Dermis microvascular lymphatic vessel endothelial cell (primary cell): Measurements from ENCODE around the gene SNX15. TPM values are rescaled to one million over a fixed set of nuclear protein-coding genes. Genes with fewer than 3 reads are reported as not detected.

Experiments
- DNase-seq, 2 donors: peaks; one replicate each; pipeline versions ENCODE4 v3.0.0 to v3.0.0-alpha.2; 2010; ENCODE audit warnings: low read depth in 2 of 2
- total RNA-seq: library from RNA; depleted of rRNA; stranded (reverse); fragments of >200 nt; gene quantifications from 2 replicates; pipeline ENCODE4 v1.2.1, GENCODE V29; 2014

SNX15 gene
- total RNA-seq, 1 donor from 2014 or later = 7.7 TPM

- DNase-seq = no peak
Observed at GRCh38 chr11:65056999-65057398, 29.8 kb downstream of the SNX15 start.

DNA sequence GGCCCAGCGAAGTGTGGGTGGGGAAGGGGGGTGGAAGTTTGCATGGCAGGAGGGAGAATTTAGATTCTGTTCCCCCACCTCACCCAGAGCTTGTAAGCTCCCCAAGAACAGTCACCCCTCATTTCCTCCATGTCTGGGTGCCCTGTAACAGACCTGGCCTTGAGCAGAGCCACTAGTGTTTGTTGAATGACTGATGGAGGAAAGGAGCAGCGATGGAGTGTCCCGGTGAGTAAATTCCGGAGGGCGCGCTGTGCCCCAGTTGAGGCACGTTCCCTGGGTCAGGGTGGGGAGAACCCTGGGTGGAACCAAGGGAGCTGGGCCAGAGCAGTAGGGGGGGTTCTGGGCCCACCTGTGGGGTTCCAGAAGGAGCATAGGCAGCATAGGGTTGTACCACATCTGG, 30.3 kb downstream of the SNX15 start:
- DNase-seq = no peak

DNA sequence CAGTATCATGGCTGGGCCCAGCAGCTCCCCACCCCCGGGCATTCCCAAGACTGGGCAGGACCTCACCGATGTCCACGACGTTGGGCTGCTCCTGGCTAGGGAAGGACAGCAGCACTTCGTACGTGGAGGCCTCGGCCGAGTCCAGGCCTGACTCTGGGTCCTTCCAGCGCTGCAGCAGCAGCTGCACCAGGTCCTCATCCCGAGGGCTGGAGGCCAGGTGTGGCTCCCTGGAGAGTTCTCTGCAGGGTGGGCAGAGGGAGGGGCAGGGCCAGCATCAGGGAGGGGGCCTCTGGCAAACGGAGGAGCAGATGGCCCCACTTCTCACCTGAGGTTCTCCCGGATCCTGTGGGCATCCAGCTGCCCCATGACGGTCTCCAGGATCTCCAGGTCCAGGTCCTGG, 30.8 kb downstream of the SNX15 start:
- no peak for DNase-seq

GRCh38 chr11:65058419-65059054, 31.3 kb downstream of the SNX15 start, which contains the start of gene NAALADL1:
NAALADL1 (minus strand) TSS chr11:65058553; CDS start chr11:65058521, 32 bp downstream.
- no peak for DNase-seq

- DNase-seq = no peak
Observed at GRCh38 chr11:65059523-65059922, 32.3 kb downstream of the SNX15 start.

GRCh38 chr11:65059959-65060824, 33.0 kb downstream of the SNX15 start:
- no peak for DNase-seq

- DNase-seq = peak; percentile 4 to 51
Observed at GRCh38 chr11:65060913-65061408, 33.7 kb downstream of the SNX15 start.

DNA sequence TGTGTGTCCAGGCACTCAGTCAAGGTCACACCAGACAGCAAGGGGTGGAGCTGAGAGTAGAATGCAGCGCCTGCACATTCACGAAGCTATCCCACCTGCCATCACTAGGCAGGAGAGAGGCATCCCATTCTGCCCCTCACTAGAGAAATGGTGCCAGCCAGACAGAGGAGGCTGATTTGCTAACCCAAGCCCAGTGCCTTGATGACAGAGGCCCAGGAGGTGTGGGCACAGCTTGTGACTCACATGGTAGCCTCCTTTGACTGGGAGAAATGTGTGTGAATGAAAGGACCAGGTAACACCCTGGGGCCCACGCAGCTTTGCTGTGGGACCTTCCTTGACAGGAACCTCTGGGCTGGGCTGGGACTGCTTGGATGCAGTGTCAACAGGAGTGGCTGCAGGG, 36.3 kb downstream of the SNX15 start:
- no peak for DNase-seq

GRCh38 chr11:65064847-65065240, 37.6 kb downstream of the SNX15 start:
- DNase-seq = no peak

DNA sequence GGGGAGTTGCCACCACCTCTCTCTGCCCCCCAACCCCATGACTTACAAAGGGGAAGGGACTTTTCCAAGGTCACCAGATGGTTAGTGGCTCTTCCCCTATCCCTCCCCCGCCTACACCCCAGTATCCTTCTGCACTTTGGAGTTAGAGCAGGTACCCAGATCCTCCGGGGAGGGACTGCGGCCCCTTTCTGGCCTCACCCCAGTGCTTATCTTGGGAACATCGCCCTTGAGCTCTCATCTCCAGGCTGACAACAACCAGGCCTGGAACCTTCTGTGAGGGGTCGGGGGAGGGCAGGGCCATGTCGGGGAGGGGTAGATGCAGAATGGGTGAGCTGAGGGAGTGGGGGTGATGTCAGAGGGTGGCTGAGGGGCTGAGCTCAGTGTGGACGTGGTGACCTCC, 38.6 kb downstream of the SNX15 start:
- no peak for DNase-seq

DNA sequence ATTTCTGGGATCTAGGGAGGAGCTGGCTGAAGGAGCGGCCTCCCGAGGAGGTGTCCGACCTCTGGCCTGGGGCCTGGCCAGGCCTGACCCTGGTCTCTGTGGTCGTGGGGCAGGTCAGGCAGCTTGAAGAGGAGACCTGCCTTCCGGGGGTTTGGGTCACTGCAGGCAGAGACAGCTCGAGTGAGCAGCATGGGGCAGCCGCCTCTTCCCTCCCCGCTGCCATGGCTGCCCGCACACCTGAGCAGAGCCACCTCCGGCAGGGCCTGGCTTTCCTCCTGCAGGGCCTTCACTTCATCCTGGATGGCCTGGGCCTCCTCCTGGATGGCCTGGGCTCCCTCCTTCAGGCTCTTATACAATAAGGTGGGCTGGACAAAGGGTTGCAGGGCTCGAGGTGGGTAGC, 39.1 kb downstream of the SNX15 start:
- no peak for DNase-seq

GRCh38 chr11:65066805-65067291, 39.6 kb downstream of the SNX15 start:
- DNase-seq = no peak

DNA sequence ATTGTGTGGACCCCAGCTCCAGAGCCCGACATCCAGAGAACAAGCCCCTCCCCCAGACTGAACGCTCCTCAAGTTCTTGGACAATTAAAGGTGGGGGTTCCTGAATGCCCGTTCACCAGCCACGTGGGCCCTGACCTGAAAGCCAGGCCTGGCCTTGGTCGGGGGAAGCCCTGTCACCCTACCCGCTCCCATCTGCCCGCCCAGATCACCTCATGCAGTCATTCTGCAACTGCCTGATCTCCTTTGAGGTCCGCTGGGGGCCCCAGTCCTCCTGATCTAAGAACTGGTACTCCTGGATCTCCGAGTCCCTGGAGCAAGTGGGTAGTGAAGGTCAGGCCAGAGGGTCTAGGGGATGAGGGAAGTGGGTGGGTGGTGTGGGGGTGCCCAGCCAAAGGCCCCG, 40.2 kb downstream of the SNX15 start:
- DNase-seq = no peak

DNA sequence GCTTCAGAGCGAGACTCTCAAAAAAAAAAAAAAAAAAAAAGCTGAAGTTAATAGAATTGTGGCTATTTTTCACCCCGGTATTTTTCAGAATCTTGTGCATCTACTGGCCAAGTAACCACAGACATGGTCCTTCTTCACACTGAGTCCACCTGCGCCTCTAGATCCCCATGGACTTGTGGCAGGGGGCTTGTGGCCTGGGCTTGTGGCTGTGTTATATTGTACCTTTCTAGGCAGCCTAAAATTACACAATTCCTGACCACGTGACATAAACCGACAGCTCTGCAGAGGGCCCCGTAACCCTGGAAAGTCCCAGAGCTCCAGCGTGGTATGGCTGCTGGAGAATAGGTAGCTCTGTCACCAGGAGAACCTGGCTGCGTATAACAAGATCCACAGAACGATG, 42.0 kb downstream of the SNX15 start:
- peak in 1 of 2 donors; percentile 3 for DNase-seq

- no peak for DNase-seq
Observed at GRCh38 chr11:65071907-65072630, 44.8 kb downstream of the SNX15 start.

DNA sequence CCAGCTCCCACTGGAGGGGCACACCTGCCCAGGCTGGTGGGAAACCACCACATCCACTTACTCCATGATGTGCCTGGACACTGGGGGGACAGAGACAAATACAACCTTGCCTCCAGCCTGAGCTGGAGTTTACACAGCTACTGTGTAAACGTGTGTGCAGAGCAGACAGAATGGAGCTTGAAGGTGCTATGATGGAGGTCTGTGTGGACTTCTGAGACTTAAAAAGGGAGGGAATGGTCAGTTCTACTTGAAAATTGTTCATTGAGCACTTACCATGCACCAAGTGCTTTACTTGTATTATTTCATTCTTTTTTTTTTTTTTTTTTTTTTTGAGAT, 45.4 kb downstream of the SNX15 start:
- DNase-seq = no peak

DNA sequence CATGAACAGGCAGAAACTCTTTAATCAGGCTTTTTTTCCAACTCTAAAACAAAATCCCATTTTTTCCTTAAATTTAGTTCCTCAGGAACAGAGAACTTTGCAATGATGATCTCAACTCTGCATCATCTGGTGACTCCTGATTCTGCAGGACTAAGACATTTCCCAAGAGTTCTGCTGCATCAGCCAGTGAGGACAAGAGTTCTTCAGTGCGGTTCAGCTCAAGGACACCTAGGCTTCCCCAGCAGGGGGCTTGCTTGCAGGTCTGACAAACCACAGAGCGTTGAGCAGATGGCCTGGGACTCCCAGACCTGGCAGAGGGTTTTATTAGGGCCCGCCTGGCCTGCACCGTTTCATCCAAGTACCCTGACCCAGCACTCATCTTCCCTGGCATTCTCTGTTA, 50.2 kb downstream of the SNX15 start:
- no peak for DNase-seq

DNA sequence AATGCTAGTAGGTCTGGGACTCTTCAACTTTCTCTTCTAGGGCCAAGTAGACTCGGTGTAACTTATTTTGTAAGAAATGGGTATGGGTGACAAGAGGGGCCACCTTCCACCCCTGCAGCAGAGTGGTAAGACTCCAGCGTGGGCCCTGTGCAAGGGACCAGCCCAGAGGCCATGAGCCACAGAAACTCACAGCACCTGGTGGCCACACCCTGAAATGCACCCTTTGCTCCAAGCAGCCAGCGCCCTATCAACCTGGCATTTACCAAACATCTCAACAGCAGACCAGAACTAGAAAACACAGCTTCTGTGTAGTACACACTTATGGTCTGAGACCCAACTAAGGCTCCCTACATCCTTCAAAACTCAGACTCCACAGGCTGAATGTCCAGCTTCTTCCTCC, 50.9 kb downstream of the SNX15 start:
- DNase-seq = peak; percentile 33 to 52

GRCh38 chr11:65078786-65079342, 51.6 kb downstream of the SNX15 start:
- DNase-seq = no peak

DNA sequence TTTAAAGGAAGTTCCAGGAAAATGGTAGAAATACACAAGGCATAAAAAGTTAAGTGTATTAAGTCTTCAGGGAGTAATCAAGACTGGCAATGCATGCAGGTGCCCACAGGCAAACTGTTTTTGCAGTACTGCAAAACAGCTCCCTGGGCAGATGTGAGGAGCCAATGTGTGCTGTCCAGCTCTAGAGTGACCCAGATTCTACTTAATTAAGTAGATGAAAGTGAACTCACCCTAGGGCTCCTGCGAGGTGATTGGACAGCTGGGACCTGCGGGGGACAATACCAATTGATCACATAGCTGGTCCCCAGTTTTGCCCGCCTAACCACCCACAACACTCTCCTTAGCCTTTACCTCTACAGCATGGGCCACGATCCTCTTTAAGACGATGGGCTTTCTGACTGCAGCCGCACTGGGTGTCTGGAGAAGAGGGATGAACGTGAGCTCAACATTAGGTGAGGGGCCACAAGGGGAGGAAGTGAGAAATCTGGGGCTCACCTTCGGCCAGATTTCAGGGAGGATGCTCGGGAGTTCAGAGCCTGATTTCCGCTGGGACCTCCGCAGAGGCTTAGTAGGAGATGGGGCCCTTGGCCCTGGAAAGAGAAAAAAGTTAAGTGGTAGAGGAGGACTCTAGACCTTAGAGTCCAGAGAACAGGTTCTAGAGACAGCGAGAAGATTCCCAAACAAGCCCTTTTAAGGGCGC, 56.0 kb downstream of the SNX15 start:
- no peak for DNase-seq
